EH (cell line): ENCODE results near the gene SPATA17.
A peak's percentile ranks its signal among the peaks of the same experiment; 100 is the strongest.
"Not testable (repeated sequence)": the region's sequence is repeated elsewhere in the genome, so short reads cannot be mapped to it uniquely, and the experiment has no call there.

Experiments
- DNase-seq: peaks from one replicate; pipeline ENCODE4 v3.0.0-alpha.2; 2015; ENCODE audit warnings: low read depth

The SPATA17 gene

DNA sequence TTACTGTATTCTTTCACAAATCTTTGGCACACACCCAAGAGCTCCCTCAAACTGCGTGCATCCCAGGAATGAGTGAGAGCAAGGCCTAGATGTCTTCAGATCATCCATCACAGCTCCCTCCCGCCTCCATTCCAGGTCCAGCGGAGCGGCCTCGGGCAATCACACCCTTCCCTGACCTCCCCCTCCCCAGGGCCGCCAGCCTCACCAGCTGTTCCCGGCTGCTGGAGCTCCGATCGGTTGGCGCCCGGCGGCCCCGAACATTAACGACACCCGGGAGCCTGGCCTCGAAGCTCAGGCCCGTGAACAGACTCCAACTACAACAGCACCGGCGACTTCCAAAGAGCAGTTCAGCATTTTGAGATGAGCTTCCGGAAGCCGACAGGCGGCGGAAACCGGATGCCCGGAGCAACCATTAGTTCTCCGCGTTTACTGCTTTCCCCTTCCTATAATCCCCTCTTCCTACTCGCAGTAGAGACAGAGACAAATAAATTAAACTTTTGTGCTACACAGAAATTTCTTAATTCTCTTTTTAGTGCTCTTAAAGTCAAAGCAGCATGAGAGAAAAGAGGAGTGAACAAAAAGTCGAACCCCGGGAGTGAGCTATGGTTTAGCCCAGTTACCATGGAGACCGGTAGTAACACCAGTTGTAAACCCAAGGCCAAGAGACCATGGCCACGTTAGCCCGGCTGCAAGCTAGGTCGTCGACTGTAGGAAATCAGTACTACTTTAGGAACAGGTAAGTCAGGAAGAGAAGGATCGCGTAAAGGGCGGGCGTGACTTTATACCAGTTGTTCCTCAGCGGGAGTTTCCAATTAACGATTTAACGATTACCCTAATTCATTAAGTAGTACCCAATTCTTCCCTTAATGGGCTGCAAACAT is at the start of gene SPATA17, which contains the start of gene GPATCH2:
SPATA17 (plus strand) TSS at position 634 of the 881 bp plus-strand sequence; CDS start at position 669, 35 bp downstream.
GPATCH2 (minus strand) TSS at position 380 of the 881 bp plus-strand sequence; CDS start at position 261, 119 bp downstream.
- DNase-seq = peak; percentile 90

DNA sequence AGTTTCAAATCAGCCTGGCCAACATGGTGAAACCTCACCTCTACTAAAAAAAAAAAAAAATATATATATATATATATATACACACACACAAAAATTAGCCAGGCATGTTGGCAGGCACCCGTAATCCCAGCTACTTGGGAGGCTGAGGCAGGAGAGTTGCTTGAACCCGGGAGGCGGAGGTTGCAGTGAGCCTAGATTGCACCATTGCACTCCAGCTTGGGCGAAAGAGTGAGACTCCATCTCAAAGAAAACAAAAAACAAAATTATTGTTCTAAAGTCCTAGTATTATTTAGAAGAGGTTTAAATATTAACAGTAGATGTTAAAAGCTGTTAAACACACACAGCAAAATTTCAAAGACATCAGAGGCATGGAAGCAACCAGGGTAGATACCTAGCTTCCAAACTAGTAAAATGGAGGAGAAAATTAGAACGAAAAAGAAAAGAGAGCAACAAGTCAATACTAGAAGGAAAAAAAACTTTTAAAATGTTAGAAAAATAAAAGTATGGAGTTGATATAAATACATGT is 46.8 kb upstream of the SPATA17 start:
- DNase-seq = not testable (repeated sequence)

- DNase-seq = no peak
Observed at GRCh38 chr1:217585577-217585976, 45.6 kb upstream of the SPATA17 start.

DNA sequence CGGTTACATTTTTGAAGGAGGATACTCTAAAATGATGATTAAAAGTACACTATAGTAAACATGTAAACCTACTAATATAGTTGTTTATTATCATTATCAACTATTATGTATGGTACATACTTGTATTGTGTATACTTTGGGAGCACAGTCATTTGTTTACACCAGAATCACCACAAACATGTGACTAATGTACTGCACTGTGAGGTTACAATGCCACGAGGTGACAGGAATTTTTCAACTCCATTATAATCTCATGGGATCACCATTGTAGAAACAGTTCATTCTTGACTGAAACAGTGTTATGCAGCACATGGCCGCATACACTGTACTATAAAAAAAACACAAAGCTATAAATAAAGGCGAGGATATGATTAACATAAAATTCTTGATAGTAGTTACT is 44.6 kb upstream of the SPATA17 start:
- peak; percentile 6 for DNase-seq

- DNase-seq = no peak
Observed at GRCh38 chr1:217590598-217590997, 40.5 kb upstream of the SPATA17 start.

DNA sequence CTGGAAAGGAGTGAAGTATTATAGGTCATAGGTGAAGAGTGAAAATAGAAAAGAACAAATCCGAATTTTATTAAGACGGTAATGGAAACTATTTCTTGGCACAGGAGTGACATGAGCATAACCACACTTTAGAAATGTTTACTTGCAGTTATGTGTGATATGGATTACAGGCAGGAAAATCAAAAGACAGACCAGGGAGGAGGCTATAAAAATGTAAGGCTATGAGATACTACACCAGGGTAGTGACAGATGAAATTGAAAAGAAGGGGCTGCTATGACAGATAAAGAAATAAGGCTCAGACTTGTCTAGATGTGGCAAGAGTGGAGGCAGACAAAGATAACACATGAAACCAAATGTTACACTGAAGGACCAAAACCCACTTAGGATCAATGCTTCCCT is 32.0 kb upstream of the SPATA17 start:
- no peak for DNase-seq

DNA sequence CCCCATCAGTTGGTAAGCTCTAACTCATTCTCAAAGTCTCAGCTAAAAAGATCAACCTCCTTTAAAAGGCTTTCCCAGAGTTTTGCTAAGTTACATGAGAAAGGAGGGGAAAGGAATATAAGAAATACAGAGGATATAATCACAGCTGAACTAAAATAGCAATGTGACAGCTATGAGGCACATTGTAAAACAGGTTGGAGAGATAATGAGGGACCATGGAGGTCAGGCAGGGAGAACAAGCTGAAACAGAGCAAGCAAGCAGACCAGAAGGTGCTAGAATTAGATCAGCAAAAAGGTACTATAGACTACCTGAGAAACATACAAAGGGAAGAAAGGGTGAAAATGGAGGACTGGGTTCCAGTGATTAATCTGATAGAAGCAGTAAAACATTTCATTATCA is 28.8 kb upstream of the SPATA17 start:
- no peak for DNase-seq

DNA sequence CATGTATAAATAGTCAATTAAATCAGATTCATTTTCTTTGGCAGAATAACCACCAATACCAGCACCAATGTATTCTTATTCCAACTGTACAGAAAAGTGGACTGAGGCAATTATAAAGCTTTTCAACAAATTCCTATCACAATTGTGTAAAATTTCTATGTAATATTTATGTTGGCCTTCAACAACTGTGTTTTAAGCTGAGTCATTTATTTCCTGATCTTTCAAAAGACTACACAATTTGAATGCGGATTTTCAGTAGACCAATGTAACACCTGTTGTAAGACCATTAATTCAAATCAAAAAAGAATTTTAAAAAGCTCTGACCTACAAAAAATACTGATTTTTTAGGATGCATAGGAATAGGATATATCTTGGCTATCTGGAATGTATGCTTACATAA is 25.8 kb upstream of the SPATA17 start:
- DNase-seq = no peak

- peak; percentile 34 for DNase-seq
Observed at GRCh38 chr1:217614200-217614712, 16.9 kb upstream of the SPATA17 start.

- no peak for DNase-seq
Observed at GRCh38 chr1:217617126-217617525, 14.0 kb upstream of the SPATA17 start.

DNA sequence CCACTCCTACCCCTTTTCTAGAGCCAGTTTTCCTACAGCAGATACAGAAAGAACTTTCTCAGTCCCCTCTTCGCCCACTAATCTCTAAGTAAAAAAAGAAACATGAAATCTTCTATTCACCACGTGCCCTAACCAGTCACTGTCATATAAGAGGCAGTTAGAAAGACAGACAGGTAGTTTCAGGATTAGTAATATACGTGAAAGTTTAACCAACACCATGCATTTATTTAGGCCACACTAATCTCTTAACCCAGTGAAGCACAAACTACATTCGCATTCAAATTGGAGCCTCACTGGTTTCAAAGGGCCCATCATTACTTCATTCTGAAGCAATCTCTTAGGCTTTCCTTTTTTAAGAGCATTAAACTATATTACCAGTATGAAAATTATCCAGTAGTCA is 10.3 kb upstream of the SPATA17 start:
- DNase-seq = no peak

- DNase-seq = no peak
Observed at GRCh38 chr1:217622042-217622441, 9.1 kb upstream of the SPATA17 start.

GRCh38 chr1:217626321-217626720 is 4.8 kb upstream of the SPATA17 start:
- no peak for DNase-seq

DNA sequence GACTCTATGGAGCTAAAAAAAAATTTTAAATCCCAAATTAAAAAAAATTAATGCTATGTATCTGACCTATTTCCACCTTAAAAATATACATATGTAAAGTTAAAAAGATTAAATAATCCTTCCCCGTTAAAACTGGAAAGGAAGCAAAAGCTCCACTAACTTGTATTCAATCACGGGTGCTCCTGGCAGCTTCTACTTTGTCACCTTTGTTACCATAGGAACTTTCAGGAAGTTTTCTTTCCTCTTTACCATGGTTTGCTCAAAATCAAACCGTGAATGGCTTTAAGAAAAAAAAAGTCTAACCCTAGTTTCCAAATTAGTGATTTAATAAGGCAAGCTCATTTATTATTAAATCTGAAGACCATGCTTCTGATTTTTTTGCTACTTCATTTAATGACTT is 3.7 kb upstream of the SPATA17 start:
- DNase-seq = no peak

DNA sequence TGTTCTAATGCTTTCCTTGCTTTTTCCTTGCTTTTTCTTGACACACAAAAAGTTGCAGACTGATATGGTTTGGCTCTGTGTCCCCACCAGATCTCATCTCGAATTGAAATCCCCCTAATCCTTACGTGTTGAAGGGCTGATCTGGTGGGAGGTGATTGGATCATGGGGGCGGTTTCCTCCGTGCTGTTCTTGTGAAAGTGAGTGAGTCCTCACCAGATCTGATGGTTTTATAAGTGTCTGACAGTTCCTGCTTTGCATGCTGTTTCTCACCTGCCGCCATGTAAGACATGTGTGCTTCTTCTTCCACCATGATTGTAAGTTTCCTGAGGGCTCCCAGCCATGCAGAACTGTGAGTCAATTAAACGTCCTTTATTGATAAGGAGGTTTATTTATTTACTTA is 11.3 kb downstream of the SPATA17 start:
- no peak for DNase-seq

- no peak for DNase-seq
Observed at GRCh38 chr1:217647791-217648190, 16.6 kb downstream of the SPATA17 start.

- DNase-seq = no peak
Observed at GRCh38 chr1:217650674-217651073, 19.5 kb downstream of the SPATA17 start.

- DNase-seq = peak; percentile 84
Observed at GRCh38 chr1:217660353-217661062, 29.4 kb downstream of the SPATA17 start.

DNA sequence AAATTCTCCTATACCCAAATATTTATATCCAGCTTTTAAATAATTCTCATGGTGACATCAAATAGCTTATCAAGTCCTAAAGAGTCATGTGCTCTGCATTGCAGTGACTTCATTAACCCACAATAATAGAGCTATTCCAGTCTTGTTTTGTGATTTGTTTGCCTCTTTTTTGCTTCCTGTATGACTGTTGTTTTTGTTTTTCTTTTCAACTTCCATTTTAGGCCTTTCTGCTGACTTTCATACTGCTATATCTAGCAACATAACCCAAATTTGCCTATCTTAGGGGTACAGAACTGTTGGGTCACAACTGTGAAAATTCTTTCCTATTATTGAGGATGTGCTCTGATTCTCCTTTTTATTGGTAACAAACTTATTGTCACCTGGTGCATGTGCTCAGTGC is 30.3 kb downstream of the SPATA17 start:
- DNase-seq = no peak

DNA sequence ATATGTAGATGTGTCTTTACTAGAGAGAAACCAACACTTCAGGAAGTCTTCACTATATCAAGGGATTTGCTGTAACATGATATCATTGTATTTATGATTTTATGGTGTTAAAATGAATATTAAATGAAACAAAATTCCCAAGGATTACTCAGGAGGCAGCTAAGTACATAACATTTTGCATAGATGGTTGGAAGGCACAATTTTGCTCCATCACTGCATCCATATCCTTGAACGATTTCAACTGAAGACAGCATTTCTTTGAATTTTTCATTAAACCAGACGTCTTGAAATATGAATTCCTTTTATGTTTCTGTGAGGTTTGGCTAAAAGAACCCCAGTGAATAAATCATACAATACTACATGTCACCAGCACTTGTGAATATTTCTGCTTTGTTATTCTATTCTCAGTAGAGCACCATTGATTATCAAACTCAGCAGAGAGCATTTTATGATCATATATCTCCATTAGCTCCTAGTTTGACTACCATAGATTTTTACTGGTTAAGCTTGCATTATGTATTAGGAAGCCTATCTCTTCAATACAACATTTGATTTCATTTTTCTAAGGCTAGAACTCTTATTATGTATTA is 37.3 kb downstream of the SPATA17 start:
- DNase-seq = no peak

- DNase-seq = no peak
Observed at GRCh38 chr1:217673387-217673786, 42.2 kb downstream of the SPATA17 start.

DNA sequence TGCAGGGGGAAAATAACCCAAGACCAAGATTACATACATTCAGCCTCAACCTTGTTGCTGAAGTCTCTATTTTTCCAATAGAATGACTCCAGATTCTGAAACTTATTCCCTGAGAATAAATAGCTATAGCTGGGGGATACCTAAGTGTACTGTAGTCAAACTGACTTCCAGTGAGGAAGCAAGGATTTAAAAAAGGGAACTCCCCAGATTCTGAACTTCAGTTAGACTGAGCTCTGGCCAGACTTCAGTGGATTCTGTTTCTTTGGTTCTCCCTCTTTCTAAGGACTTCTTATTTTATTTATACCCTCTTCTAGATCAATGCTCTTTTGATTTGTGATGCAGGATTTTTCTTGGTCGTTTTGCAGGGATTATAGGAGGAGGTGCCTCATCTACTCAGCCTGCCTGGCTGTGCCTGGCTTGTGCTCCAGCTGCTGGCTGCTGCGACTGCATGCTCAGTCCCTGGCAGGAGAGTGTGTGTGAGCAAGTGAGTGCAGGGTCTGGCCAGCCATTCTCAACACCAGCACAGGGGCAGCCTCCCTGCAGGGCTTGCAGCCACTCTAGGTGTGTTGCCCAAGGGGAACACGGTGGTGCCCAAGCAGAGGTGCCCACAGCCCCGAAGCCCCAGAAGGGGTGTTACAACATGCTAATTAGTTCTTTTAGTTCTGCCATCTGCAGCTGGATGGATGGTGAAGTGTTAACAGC is 43.0 kb downstream of the SPATA17 start:
- DNase-seq = no peak
